Ishikawa (cell line): ENCODE data around the gene TMEM183A.

Source experiments
- CEBPB ChIP-seq: IDR thresholded peaks from 2 replicates; pipeline ENCODE4 v1.6.1; 2012
- CREB1 ChIP-seq: IDR thresholded peaks from 2 replicates; pipeline ENCODE4 v1.6.1; 2012; ENCODE audit warnings: low read depth
- EGR1 ChIP-seq: IDR thresholded peaks from 2 replicates; pipeline ENCODE4 v1.6.1; 2012
- EP300 ChIP-seq: IDR thresholded peaks from 2 replicates; pipeline ENCODE4 v1.6.1; 2012; ENCODE audit warnings: borderline replicate concordance
- FOXM1 ChIP-seq: IDR thresholded peaks from 2 replicates; pipeline ENCODE4 v1.6.1; 2012; ENCODE audit warnings: low read depth, borderline replicate concordance
- NFIC ChIP-seq: IDR thresholded peaks from 2 replicates; pipeline ENCODE4 v1.6.1; 2012
- RAD21 ChIP-seq: IDR thresholded peaks from 2 replicates; pipeline ENCODE4 v1.6.1; 2012; ENCODE audit warnings: low read depth
- TAF1 ChIP-seq: IDR thresholded peaks from 2 replicates; pipeline ENCODE4 v1.6.1; 2012; ENCODE audit warnings: low read depth, mild to moderate bottlenecking
- TCF12 ChIP-seq: IDR thresholded peaks from 2 replicates; pipeline ENCODE4 v1.6.1; 2012; ENCODE audit warnings: low read depth
- TEAD4 ChIP-seq: IDR thresholded peaks from 2 replicates; pipeline ENCODE4 v1.6.1; 2012
- YY1 ChIP-seq: IDR thresholded peaks from 2 replicates; pipeline ENCODE4 v1.6.1; 2012; ENCODE audit warnings: low read depth
- ZBTB7A ChIP-seq: IDR thresholded peaks from 2 replicates; pipeline ENCODE4 v1.6.1; 2012; ENCODE audit warnings: low read depth
- TF ChIP-seq, protein P1 (sequence below): IDR thresholded peaks from 2 replicates; pipeline ENCODE4 v1.6.1; 2012; ENCODE audit warnings: low read depth, mild to moderate bottlenecking
- TF ChIP-seq, protein P2 (sequence below): IDR thresholded peaks from 2 replicates; pipeline ENCODE4 v1.6.1; 2012
- TF ChIP-seq, protein P3 (sequence below): IDR thresholded peaks from 2 replicates; pipeline ENCODE4 v1.6.1; 2012

Gene TMEM183A

DNA sequence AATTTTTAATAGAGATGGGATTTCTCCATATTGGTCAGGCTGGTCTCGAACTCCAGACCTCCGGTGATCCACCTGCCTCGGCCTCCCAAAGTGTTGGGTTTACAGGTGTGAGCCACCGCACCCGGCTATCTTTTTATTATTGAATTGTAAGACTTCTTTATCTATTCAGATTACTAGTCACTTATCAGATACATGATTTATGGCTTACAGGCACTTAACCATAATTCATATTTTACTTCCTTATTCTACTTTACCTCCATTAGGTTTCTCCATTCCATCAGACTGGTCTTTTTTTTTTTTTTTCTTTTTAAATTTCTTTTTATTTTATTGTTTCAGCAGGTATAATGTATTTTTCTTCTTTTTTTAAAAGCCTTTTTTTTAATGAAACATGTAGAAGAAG is 4.4 kb downstream of the TMEM183A start:
- TF ChIP-seq RAD21 (no peak), TEAD4 (no peak), FOXM1 (no peak), TCF12 (no peak), CEBPB (no peak), EP300 (no peak), TAF1 (no peak), ZBTB7A (no peak), YY1 (no peak)
- TF ChIP-seq, protein P1, sequence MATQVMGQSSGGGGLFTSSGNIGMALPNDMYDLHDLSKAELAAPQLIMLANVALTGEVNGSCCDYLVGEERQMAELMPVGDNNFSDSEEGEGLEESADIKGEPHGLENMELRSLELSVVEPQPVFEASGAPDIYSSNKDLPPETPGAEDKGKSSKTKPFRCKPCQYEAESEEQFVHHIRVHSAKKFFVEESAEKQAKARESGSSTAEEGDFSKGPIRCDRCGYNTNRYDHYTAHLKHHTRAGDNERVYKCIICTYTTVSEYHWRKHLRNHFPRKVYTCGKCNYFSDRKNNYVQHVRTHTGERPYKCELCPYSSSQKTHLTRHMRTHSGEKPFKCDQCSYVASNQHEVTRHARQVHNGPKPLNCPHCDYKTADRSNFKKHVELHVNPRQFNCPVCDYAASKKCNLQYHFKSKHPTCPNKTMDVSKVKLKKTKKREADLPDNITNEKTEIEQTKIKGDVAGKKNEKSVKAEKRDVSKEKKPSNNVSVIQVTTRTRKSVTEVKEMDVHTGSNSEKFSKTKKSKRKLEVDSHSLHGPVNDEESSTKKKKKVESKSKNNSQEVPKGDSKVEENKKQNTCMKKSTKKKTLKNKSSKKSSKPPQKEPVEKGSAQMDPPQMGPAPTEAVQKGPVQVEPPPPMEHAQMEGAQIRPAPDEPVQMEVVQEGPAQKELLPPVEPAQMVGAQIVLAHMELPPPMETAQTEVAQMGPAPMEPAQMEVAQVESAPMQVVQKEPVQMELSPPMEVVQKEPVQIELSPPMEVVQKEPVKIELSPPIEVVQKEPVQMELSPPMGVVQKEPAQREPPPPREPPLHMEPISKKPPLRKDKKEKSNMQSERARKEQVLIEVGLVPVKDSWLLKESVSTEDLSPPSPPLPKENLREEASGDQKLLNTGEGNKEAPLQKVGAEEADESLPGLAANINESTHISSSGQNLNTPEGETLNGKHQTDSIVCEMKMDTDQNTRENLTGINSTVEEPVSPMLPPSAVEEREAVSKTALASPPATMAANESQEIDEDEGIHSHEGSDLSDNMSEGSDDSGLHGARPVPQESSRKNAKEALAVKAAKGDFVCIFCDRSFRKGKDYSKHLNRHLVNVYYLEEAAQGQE: no peak
- TF ChIP-seq, protein P2, sequence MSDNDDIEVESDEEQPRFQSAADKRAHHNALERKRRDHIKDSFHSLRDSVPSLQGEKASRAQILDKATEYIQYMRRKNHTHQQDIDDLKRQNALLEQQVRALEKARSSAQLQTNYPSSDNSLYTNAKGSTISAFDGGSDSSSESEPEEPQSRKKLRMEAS: no peak

DNA sequence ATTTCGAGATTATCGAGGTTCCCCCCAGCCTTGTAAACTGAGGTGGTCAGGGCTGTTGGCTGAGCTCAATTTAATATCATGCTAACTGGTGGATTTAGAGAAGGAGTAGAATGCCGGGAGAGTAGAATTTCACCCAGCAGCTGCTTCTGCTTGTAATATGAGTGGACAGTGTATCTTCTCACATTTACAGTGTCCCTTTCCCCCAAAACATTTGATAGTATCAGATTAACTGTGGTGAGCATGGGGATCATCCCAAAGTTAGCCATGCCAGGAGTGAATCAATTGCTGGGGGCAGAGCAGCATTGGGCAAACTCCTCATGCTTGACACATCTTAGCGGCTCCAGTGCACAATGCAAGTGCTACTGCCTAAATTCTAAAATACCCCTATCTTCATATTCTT is 9.9 kb downstream of the TMEM183A start:
- TF ChIP-seq TEAD4 (no peak), ZBTB7A (no peak), RAD21 (no peak), FOXM1 (no peak), TAF1 (no peak), YY1 (no peak), EP300 (no peak), CEBPB (no peak), NFIC (no peak)
- TF ChIP-seq, protein P3, sequence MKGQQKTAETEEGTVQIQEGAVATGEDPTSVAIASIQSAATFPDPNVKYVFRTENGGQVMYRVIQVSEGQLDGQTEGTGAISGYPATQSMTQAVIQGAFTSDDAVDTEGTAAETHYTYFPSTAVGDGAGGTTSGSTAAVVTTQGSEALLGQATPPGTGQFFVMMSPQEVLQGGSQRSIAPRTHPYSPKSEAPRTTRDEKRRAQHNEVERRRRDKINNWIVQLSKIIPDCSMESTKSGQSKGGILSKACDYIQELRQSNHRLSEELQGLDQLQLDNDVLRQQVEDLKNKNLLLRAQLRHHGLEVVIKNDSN: no peak
- TF ChIP-seq, protein P2: no peak

DNA sequence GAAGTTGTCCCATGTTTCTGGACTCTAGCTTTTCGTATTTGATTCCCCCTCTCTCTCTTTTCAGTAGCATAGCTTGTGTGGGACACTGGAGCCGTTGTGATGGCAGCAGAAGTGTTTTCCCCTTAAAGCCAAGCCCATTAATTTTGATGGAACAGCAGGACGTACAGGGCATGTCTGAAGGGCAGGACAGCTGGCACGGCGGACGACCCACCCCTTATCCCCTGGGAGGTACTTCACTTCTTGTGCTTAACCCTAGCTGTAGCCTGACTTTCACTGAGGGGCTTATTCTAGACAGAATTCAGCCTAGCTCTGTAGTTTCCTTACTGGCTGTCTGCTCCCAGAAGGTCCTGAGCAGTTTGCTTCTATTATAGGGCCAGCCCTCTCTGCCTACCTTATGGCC is 10.5 kb downstream of the TMEM183A start:
- TF ChIP-seq EP300 (no peak), NFIC (no peak), CREB1 (no peak), RAD21 (no peak), EGR1 (no peak), ZBTB7A (no peak), FOXM1 (no peak), TAF1 (no peak), CEBPB (no peak), TEAD4 (no peak), YY1 (no peak), TCF12 (no peak)
- TF ChIP-seq, protein P2: no peak
- TF ChIP-seq, protein P1: no peak
- TF ChIP-seq, protein P3: no peak

DNA sequence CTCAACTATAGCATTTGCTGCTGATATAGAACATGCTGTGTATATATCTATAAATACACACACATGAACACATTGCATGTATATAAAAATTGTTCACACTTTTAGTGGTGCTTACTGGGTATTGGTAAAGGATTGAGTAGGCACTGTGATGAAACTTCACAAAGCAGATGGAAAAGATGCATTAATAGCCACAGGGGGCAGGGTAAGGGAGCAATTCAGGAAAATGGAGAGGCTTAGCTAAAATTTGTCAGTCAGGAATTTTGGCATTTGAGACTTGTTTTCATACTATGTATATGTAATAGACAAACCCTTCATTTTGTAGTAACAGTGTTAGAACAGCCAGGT is 18.5 kb downstream of the TMEM183A start:
- TF ChIP-seq EGR1: no peak
- TF ChIP-seq, protein P1: no peak
- TF ChIP-seq TEAD4: no peak
- TF ChIP-seq, protein P3: no peak
- TF ChIP-seq RAD21: no peak
- TF ChIP-seq TAF1: no peak
- TF ChIP-seq FOXM1: no peak
- TF ChIP-seq CREB1: no peak
- TF ChIP-seq NFIC: no peak
- TF ChIP-seq CEBPB: no peak
- TF ChIP-seq TCF12: no peak
- no peak for TF ChIP-seq YY1
- TF ChIP-seq, protein P2: no peak
- no peak for TF ChIP-seq EP300
- no peak for TF ChIP-seq ZBTB7A
